ENCODE measurements around the gene CTPS2. TPM values are rescaled to one million over a fixed set of nuclear protein-coding genes. Genes with fewer than 3 reads are reported as not detected.
"Not testable (repeated sequence)": the region's sequence is repeated elsewhere in the genome, so short reads cannot be mapped to it uniquely, and the experiment has no call there.

CTPS2 gene
- total RNA-seq, 2 donors from 2014 or later = 3.4 to 4.1 TPM

- no peaks in the 10 kb centered on the region for H3K4me1 Mint-ChIP-seq
- ATAC-seq (no peak), DNase-seq (no peak)
- no peak overlapping the region for H3K4me3 Mint-ChIP-seq
- no peaks in the 10 kb centered on the region for H3K36me3 Mint-ChIP-seq (ENCODE audit: low read depth)
- H3K27me3 Mint-ChIP-seq = no peaks in the 10 kb centered on the region
- H3K9me3 ChIP-seq (ENCODE audit: control insufficient read depth, low read length, poor library complexity, severe bottlenecking) = no peaks in the 10 kb centered on the region
- no peak overlapping the region for H3K27ac Mint-ChIP-seq
Observed at GRCh38 chrX:16635040-16635439, 77.4 kb downstream of the CTPS2 start.

DNA sequence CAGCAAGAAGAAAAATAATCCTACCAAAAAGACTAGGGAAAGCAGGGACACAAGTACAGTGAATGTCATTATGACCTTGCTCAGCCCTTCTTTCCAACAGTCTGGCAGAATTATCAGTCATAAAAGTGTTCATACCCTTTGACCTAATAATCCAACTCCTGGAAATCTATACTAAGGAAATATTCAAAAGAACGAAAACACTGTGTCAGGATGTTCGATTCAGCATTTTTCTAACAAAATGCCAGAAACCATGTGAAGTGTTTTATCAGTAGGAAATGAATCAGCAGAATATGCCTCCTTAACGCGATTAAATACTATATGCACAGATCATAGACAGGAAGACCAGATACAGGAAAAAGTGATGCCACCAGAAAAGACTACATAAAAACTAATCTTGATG lies 78.7 kb downstream of the CTPS2 start:
- no peaks in the 10 kb centered on the region for H3K4me1 Mint-ChIP-seq
- ATAC-seq = no peak
- no peak for DNase-seq
- no peak overlapping the region for H3K27ac Mint-ChIP-seq
- H3K36me3 Mint-ChIP-seq (ENCODE audit: low read depth) = no peaks in the 10 kb centered on the region
- no peak overlapping the region for H3K4me3 Mint-ChIP-seq
- no peaks in the 10 kb centered on the region for H3K27me3 Mint-ChIP-seq
- no peaks in the 10 kb centered on the region for H3K9me3 ChIP-seq (ENCODE audit: control insufficient read depth, low read length, poor library complexity, severe bottlenecking)

DNA sequence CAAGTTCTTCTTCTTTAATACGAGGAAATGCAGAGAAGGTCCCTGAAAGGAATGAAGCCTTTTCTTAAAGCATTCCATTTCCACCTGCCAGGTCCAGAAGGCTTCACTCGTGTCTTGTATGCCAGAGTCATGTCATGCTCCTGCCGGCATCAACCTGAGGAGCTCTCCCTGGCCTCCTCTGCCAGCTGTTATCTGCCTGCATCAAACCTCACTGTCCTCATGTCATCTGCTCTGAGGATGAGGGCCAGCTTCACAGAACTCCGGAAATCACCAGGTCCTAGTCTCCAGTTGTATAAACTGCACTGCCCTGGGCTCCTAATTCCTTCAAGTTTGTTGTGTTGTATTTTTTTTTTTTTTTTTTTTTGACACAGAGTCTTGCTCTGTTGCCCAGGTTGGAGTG lies 82.6 kb downstream of the CTPS2 start:
- Mint-ChIP-seq H3K4me3 (no peak overlapping the region), H3K27ac (no peak overlapping the region), H3K36me3 (ENCODE audit: low read depth) (no peaks in the 10 kb centered on the region), H3K27me3 (no peaks in the 10 kb centered on the region), H3K4me1 (no peaks in the 10 kb centered on the region)
- DNase-seq (no peak), ATAC-seq (no peak)
- H3K9me3 ChIP-seq (ENCODE audit: control insufficient read depth, low read length, poor library complexity, severe bottlenecking) = no peaks in the 10 kb centered on the region

DNA sequence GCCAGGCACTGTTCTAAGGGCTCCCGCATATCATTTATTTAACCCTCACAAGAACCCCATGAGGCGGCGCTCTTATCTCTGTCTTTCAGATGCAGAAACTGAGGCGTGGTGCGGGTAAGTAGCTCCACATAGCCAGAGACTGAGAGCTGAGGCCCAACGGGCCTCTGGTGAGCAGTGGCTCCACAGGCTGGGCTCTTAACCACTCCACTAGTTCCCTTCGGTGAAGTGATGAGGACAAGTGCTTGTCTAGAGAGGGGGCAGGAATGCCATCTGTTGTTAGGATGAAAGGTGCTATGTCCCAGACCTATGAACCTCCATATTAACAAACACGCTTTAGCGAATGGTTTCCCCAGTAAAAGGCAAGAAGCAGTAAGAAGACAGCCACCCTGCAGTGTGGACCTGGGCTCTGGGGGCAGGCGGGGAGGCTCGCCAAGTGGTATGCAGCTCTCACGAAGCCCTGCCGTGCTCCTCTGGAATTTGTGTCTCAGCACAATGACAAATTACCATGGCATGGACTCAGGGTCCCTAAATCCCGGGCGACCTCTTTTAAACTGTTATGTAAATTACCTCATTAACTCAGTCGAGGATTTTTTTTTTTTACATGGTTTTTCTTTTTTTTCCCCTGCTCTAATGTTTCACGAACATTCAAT lies 83.4 kb downstream of the CTPS2 start:
- H3K9me3 ChIP-seq (ENCODE audit: control insufficient read depth, low read length, poor library complexity, severe bottlenecking) = no peaks in the 10 kb centered on the region
- no peak for DNase-seq
- Mint-ChIP-seq H3K4me1 (no peaks in the 10 kb centered on the region), H3K4me3 (no peak overlapping the region), H3K36me3 (ENCODE audit: low read depth) (no peaks in the 10 kb centered on the region), H3K27ac (no peak overlapping the region), H3K27me3 (no peaks in the 10 kb centered on the region)
- no peak for ATAC-seq

DNA sequence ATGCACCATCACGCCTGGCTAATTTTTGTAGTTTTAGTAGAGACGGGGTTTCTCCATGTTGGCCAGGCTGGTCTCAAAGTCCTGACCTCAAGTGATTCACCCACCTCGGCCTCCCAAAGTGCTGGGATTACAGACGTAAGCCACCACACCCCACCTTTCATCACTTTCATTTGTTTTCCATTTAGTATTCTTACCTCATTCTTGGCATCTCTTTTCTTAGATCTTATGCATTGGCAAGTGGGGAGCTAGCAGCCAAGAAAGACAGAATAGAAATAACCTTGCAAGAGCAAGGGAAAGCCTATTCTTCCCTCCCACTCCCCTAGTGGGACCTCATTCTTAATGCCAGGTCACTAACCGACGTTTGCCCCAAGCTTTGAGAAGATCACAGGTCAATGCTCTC lies 84.0 kb downstream of the CTPS2 start:
- H3K27me3 Mint-ChIP-seq; DNase-seq; H3K4me1 Mint-ChIP-seq; H3K4me3 Mint-ChIP-seq; H3K9me3 ChIP-seq (ENCODE audit: control insufficient read depth, low read length, poor library complexity, severe bottlenecking); H3K27ac Mint-ChIP-seq; H3K36me3 Mint-ChIP-seq (ENCODE audit: low read depth); ATAC-seq: not testable (repeated sequence)

DNA sequence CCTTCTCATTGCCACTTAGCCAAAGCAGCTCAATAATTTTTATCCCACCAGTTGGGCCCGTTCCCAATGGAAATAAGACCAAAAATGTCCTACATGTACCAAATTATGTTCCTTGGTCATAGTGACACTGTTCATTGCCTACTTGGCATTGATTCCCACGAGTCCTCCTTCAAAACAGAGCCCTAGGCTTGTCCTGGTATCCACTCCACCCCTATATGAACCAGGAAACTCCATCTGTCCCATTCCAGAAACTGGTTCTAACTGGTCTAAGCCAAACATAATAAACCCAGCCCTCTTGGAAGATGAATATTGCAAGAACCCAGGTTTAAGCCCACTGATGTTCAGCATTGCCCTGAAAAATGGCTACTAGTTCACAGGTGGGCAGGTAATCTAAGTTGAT lies 93.4 kb downstream of the CTPS2 start:
- Mint-ChIP-seq H3K27me3 (no peaks in the 10 kb centered on the region), H3K27ac (no peak overlapping the region), H3K4me3 (no peak overlapping the region), H3K4me1 (peaks cover 2% of the 10 kb centered on the region), H3K36me3 (ENCODE audit: low read depth) (no peaks in the 10 kb centered on the region)
- ATAC-seq (no peak), DNase-seq (no peak)
- no peaks in the 10 kb centered on the region for H3K9me3 ChIP-seq (ENCODE audit: control insufficient read depth, low read length, poor library complexity, severe bottlenecking)

DNA sequence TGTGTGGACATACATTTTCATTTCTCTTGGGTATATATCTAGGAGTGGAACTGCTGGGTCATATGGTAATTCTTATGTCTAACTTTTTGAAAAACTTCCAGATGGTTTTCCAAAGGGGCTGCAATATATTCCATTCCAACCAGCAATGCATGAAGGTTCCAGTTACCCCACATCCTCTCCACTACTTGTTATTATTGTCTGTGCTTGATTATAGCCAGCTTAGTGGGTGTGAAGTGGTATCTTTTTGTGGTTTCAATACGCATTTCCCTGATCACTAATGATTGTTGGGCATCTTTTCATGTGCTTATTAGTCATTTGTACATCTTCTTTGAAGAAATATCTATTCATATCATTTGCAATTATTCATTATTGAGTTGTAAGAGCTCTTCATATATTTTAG lies 94.0 kb downstream of the CTPS2 start:
- no peaks in the 10 kb centered on the region for H3K9me3 ChIP-seq (ENCODE audit: control insufficient read depth, low read length, poor library complexity, severe bottlenecking)
- H3K36me3 Mint-ChIP-seq (ENCODE audit: low read depth) = no peaks in the 10 kb centered on the region
- ATAC-seq = no peak
- peaks cover under 1% of the 10 kb centered on the region for H3K4me1 Mint-ChIP-seq
- no peak overlapping the region for H3K27ac Mint-ChIP-seq
- H3K27me3 Mint-ChIP-seq = no peaks in the 10 kb centered on the region
- H3K4me3 Mint-ChIP-seq = no peak overlapping the region
- DNase-seq = no peak

DNA sequence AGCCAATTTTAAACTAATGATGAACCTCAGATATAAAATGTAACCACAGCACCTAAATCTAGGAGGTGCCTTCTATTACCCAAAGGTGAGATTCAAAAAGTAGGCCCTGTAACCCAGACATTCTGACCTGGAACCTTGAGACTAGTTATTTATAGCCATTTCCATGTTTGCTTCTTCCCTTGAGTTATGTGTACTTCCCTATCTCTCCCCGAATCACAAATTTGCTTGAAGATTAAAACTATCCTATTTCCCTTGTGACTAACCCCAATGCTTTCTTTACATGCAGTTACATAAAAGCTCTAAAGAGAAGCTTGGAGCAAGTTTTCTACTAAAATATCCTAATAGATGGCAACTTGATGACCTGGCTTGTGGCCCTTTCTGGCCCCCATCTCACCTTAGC lies 95.1 kb downstream of the CTPS2 start:
- Mint-ChIP-seq H3K36me3 (ENCODE audit: low read depth) (no peaks in the 10 kb centered on the region), H3K4me1 (no peaks in the 10 kb centered on the region), H3K27ac (no peak overlapping the region), H3K4me3 (no peak overlapping the region), H3K27me3 (no peaks in the 10 kb centered on the region)
- no peak for DNase-seq
- H3K9me3 ChIP-seq (ENCODE audit: control insufficient read depth, low read length, poor library complexity, severe bottlenecking) = no peaks in the 10 kb centered on the region
- ATAC-seq = no peak

DNA sequence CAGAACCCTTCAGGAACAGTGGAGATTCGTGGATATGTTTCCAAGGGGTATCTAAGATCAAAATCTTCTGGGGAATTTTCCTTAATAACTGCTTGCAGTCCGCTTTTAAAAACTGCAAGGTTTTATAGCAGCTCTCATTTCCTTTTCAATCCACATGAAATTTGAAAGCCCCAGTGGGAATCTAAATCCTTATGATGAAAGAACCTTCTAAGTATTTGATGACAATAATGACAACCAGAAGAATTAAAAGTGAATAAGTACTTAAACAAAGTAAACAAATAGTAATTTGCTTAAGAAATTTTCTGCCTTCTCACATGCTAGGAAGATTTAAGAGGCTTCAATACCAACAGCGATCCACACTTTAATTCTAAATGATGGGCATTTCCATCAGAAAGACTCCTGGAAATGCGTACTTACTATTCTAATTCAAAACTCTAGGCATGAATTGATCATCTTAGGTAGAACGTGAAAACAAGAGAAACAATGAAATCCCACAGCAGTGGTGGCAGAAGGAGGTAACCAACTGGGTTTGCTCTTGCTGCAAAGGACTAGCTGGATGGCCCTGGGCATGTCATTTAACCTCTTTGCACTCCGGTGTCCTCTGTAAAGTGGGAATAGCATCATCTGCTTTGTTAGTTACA lies 100.1 kb downstream of the CTPS2 start:
- Mint-ChIP-seq H3K27ac (no peak overlapping the region), H3K27me3 (no peaks in the 10 kb centered on the region), H3K4me3 (no peak overlapping the region), H3K36me3 (ENCODE audit: low read depth) (no peaks in the 10 kb centered on the region), H3K4me1 (no peaks in the 10 kb centered on the region)
- DNase-seq (no peak), ATAC-seq (no peak)
- no peaks in the 10 kb centered on the region for H3K9me3 ChIP-seq (ENCODE audit: control insufficient read depth, low read length, poor library complexity, severe bottlenecking)

- H3K36me3 Mint-ChIP-seq (ENCODE audit: low read depth); H3K4me1 Mint-ChIP-seq; H3K27me3 Mint-ChIP-seq; ATAC-seq; H3K9me3 ChIP-seq (ENCODE audit: control insufficient read depth, low read length, poor library complexity, severe bottlenecking); DNase-seq; H3K4me3 Mint-ChIP-seq; H3K27ac Mint-ChIP-seq: not testable (repeated sequence)
Observed at GRCh38 chrX:16610654-16611053, 101.8 kb downstream of the CTPS2 start.

- no peaks in the 10 kb centered on the region for H3K4me1 Mint-ChIP-seq
- no peak overlapping the region for H3K27ac Mint-ChIP-seq
- H3K36me3 Mint-ChIP-seq (ENCODE audit: low read depth) = no peaks in the 10 kb centered on the region
- no peak overlapping the region for H3K4me3 Mint-ChIP-seq
- H3K27me3 Mint-ChIP-seq = no peaks in the 10 kb centered on the region
- no peaks in the 10 kb centered on the region for H3K9me3 ChIP-seq (ENCODE audit: control insufficient read depth, low read length, poor library complexity, severe bottlenecking)
- ATAC-seq (no peak), DNase-seq (no peak)
Observed at GRCh38 chrX:16610121-16610621, 102.3 kb downstream of the CTPS2 start.

DNA sequence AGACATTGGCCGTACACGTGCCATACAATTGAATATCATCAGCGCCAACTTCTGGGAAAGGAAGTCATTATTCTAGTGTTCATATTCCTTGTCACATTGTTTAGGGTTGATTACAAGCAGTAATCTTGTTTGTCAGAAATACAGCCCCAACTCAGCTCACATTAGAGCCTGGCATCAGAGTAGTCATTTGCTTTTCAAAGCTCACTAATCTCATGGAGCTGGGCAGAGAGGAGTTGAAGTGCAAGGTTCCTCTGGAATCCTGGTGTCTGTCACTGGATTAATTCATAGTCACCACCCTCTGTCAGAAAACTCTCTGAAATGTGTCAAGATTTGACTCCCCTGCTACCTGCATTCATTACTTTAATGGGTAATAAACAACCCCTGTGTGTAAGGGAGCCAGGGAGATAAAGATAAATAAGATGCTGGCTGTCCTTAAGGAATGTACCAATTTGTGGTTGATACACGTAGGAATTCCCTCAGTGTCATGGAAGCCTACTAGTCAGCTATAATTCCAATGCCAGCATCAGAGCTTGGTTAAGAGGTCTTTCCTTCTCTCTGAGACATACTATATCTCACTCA lies 106.2 kb downstream of the CTPS2 start:
- Mint-ChIP-seq H3K27me3 (no peaks in the 10 kb centered on the region), H3K4me3 (no peak overlapping the region), H3K36me3 (ENCODE audit: low read depth) (no peaks in the 10 kb centered on the region), H3K4me1 (peaks cover 5% of the 10 kb centered on the region), H3K27ac (no peak overlapping the region)
- H3K9me3 ChIP-seq (ENCODE audit: control insufficient read depth, low read length, poor library complexity, severe bottlenecking) = no peaks in the 10 kb centered on the region
- ATAC-seq (no peak), DNase-seq (no peak)

- no peak for DNase-seq
- H3K36me3 Mint-ChIP-seq (ENCODE audit: low read depth) = no peaks in the 10 kb centered on the region
- H3K9me3 ChIP-seq (ENCODE audit: control insufficient read depth, low read length, poor library complexity, severe bottlenecking) = no peaks in the 10 kb centered on the region
- peak overlapping the region; percentile 90 for H3K27ac Mint-ChIP-seq
- no peak for ATAC-seq
- peaks cover 5% of the 10 kb centered on the region for H3K4me1 Mint-ChIP-seq
- H3K4me3 Mint-ChIP-seq = peak overlapping the region; percentile 74
- H3K27me3 Mint-ChIP-seq = no peaks in the 10 kb centered on the region
Observed at GRCh38 chrX:16604337-16604736, 108.1 kb downstream of the CTPS2 start.

DNA sequence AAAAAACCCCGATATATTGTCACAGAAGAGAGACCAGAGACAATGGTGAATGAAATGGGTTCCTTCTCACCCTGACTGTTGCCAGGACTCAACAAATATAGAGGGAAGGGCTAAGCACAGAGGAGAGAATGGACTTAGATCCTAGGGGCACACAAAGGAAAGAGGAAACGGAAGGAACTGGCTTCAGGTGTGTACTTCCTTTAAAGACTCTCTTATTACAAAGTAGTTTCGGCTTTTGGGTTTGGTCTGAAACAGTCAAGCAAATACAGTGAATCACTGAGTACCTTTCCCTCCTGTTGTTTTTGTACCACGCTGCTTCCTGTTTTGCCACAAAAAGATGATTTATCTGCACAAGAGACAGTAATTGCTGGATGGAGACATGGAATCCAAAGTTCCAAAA lies 108.6 kb downstream of the CTPS2 start:
- no peak for DNase-seq
- ATAC-seq = no peak
- Mint-ChIP-seq H3K36me3 (ENCODE audit: low read depth) (no peaks in the 10 kb centered on the region), H3K4me3 (peak overlapping the region; percentile 74), H3K4me1 (peaks cover 5% of the 10 kb centered on the region), H3K27me3 (no peaks in the 10 kb centered on the region), H3K27ac (peak overlapping the region; percentile 90)
- H3K9me3 ChIP-seq (ENCODE audit: control insufficient read depth, low read length, poor library complexity, severe bottlenecking) = no peaks in the 10 kb centered on the region

Measured in T-helper 17 cell (primary cell).